LNCaP clone FGC (cell line): Measurements from ENCODE around the gene ARMC12.
A peak's percentile ranks its signal among the peaks of the same experiment; 100 is the strongest.

ENCODE experiments used
- DNase-seq: peaks from one replicate; pipeline ENCODE4 v3.0.0-alpha.2; 2011; ENCODE audit warnings: low read depth
- H3K4me3 ChIP-seq: 2 replicates; pipeline ENCODE4 v1.5.1; 2011; ENCODE audit warnings: mild to moderate bottlenecking, low read depth, low read length, control low read depth
- TF ChIP-seq, protein P1 (sequence below): IDR thresholded peaks from 2 replicates; pipeline ENCODE4 v1.5.1; 2012; ENCODE audit warnings: mild to moderate bottlenecking; ENCODE audit not compliant: control insufficient read depth, insufficient read depth; ENCODE audit errors: extremely low read depth

ARMC12 gene

DNA sequence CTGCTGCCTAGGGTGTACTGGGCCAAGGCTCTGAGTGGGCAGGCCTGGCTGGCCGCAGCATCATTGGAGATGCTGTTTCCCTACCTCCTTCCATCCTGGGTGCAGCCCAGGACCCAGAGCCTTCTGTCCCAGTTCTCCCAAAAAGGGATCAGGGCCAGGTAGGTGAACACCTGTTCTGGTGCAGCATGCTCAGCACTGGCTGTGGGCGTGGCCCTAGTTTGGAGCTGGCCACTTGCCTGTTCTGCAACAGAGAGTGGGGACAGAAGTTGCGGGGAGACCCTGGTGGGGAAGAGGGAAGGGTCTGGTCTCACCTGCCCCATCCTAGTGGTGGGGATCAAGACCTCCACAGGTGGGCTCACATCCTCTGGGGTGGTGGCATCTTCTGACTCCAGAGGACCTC is 1.4 kb upstream of the ARMC12 start:
- H3K4me3 ChIP-seq = no peak overlapping the region
- no peak for DNase-seq
- TF ChIP-seq, protein P1, sequence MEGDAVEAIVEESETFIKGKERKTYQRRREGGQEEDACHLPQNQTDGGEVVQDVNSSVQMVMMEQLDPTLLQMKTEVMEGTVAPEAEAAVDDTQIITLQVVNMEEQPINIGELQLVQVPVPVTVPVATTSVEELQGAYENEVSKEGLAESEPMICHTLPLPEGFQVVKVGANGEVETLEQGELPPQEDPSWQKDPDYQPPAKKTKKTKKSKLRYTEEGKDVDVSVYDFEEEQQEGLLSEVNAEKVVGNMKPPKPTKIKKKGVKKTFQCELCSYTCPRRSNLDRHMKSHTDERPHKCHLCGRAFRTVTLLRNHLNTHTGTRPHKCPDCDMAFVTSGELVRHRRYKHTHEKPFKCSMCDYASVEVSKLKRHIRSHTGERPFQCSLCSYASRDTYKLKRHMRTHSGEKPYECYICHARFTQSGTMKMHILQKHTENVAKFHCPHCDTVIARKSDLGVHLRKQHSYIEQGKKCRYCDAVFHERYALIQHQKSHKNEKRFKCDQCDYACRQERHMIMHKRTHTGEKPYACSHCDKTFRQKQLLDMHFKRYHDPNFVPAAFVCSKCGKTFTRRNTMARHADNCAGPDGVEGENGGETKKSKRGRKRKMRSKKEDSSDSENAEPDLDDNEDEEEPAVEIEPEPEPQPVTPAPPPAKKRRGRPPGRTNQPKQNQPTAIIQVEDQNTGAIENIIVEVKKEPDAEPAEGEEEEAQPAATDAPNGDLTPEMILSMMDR = no peak

DNA sequence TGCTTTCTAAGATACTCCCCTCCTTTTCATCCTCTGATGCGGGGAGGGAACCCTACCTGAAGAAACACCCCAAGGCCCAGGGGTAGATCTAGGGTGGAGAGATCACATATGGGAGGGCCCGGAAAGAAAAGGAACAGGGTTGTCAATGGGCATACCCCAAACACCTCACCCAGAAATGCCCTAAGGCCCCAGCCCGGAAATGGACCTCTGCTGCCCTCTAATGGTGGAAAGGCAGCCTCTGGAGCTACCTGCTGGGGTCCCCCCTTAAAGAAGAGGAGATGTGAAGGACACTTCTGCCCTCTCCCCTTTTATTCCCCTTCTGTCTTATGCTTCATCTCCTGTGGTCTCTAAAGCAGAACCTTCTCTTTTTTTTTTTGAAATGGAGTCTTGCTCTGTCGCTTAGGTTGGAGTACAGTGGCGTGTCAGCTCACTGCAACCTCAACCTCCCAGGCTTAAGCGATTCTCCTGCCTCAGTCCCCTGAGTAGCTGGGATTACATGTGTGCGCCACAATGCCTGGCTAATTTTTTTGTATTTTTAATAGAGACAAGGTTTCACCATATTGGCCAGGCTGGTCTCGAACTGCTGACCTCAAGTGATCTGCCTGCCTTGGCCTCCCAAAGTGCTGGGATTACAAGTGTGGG is 458 bp upstream of the ARMC12 start:
- no peak overlapping the region for H3K4me3 ChIP-seq
- TF ChIP-seq, protein P1 = peak; percentile 81
- DNase-seq = no peak

DNA sequence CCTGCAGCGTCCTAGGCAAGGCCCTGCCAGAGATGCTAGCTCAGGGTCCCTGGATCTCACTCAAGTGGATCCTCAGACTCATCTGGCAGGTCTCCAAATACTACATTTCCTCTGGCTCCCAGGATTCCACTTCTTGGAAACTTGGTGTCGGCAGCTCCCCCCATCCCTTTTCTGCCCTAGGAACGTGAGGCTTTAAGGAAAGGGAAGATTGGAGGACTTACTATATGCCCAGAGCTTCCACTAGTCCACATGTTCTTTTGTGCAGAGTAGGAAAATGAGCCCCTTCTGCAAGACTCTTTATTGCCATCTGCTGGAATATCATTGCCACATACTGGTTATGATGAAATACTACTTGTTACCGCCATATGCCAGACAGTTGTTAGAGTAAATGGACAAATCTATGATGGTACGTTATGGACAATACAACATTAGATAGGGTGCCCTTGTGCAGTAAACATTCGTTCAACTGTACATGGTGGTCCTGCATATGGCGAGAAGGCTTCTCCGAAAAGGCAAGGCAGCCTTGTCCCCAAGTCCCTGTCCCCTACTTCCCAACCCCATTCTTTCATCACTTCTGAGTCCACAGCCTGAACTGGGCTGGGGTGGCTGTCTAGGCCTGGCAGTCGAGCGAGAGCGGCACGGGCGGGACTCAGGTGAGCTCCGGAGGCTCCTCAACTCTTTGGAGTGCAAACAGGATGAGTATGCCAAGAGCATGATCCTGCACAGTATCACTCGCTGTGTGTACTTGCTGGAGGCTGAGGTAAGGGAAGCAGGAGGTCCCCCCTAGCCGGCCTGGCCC is 780 bp downstream of the ARMC12 start:
- peak; percentile 75 for DNase-seq
- TF ChIP-seq, protein P1 = peak; percentile 76
- H3K4me3 ChIP-seq = no peak overlapping the region

DNA sequence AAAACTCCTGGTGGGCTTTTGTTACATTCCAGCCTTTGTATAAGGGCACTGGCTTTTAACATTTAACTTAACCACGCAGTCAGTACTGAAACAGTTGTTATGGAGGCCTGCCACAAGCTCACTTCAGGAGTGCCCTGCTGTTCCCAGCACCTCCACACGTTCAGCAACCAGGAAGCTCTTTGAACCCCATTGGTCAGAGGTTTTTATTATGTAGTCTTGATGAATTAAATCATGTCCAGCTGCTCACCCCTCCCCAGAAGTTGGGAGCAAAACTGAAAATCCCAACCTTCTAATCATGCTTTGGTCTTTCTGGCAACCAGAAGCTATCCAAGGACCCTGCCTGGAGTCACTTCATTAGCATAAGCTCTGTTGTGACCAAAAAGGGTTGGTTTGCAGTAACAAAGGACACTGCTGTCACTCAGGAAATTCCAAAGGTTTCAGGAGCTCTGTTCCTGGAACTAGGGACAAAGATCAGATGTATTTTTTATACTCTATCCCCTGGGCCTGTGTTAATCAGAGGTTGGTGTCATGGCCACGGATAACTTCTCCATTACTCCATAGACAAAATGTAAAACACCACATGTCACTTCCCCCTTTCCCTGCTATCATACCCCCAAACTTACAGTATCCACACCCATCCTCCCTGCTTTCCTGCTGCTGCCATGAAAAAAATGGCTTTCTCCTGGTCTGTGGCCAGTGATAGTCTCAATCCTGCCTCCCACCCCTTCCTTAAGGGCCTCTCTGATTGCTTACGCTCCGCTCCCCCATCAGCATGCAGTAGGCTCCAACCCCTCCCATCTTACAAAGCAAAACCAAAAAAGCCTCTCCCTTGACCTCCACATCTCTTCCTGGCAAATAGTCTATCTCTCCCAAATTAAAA is 3.1 kb downstream of the ARMC12 start:
- TF ChIP-seq, protein P1 = no peak
- no peak overlapping the region for H3K4me3 ChIP-seq
- no peak for DNase-seq

DNA sequence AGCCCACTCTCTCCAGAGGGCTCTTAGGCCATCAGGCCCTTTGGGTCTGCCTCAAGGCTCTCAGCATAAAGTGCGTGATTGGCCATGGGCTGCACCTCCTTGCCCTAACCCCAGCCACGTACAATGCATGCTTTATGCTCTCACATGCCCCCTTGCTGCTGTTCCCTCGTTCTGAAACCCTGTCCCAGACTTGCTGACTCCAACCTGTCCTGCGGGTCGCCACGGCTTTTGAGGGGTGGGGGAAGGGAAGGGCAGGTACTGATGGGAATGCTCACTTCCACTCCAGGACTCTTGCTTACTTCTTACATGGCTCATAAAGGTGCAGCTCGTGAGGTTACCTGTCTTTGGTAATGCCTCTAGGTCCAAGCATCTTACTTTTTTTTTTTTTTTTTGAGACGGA is 6.0 kb downstream of the ARMC12 start:
- no peak overlapping the region for H3K4me3 ChIP-seq
- no peak for DNase-seq
- TF ChIP-seq, protein P1 = no peak

DNA sequence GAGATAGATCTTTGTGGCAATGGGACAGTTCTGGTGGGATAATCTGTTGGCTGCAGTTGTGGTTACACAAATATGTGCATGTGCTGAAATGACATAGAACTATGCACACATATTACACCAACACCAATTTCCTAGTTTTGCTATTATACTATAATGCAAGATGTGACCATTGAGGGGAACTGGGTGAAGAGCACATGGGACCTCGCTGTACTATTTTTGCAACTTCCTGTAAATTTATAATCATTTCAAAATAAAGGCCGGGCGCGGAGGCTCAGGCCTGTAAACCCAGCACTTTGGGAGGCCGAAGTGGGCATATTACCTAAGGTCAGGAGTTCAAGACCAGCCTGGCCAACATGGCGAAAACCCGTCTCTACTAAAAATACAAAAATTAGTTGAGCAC is 8.7 kb downstream of the ARMC12 start:
- DNase-seq = no peak
- TF ChIP-seq, protein P1 = no peak
- no peak overlapping the region for H3K4me3 ChIP-seq
